ENCODE data around the gene HDAC4.

DNA sequence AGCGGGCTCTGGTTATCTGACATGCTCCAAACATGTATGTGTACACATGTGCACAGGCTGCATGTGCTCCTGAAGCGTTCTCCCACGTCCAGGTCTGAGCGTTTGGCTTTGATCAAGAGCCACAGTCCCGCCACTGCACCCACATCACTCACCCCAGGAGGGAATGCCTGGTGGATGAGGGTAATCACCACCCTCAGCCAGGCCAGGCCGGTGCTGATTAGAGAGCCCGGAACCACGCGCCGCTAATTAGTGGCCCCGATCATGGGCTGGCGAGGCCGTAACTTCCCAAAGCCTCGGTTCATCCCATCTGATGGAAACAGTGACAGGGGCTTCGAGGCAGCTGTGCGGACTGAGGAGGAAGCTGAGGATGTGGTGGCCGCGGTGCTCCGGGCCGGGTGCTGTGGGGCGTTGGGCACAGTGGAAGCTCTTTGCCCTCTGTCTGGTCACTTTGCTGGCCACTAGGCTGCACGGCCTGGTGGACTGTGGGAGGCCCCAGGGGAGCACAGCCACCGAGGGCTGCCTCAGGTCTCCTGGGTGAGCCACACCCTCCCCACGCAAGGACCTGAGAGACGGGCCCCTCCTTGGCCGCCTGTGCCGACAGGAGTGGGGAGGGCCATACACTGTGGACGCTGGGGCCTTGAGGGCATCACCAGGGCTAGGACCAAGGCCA lies 333.5 kb downstream of the HDAC4 start:
- no peak for TF ChIP-seq GATA2 (IDR thresholded peaks at IDR 0.05; ENCODE audit: low read depth, low read length)
- no peak for TF ChIP-seq GATA3 (IDR thresholded peaks at IDR 0.05; ENCODE audit: low read depth, low read length)

All from SH-SY5Y (cell line).